Omental fat pad (tissue), 4 donors: Measurements from ENCODE around the gene LDLRAD3. TPM values are rescaled to one million over a fixed set of nuclear protein-coding genes. Genes with fewer than 3 reads are reported as not detected.
"Not testable (repeated sequence)": the region's sequence is repeated elsewhere in the genome, so short reads cannot be mapped to it uniquely, and the experiment has no call there.

ENCODE experiments used
- ATAC-seq: fragments of 150-250 bp; one replicate; pipeline ENCODE4 v1.9.1; 2016; ENCODE audit warnings: mild to moderate bottlenecking, moderate library complexity; ENCODE audit not compliant: low FRiP score
- DNase-seq: peaks from one replicate; pipeline ENCODE4 v3.0.0-alpha.2; 2019; ENCODE audit warnings: low spot score
- total RNA-seq, 4 donors: library from RNA; depleted of rRNA; stranded (reverse); fragments of >200 nt; gene quantifications; one replicate each; pipeline ENCODE4 v1.1.0, GENCODE V29; 2016
- TF ChIP-seq, protein P1 (sequence below), 3 donors: fragments of 450-650 bp; IDR thresholded peaks; one replicate each; pipeline ENCODE4 v1.5.1; 2016 to 2017; ENCODE audit warnings: antibody characterized with exemption in 3 of 3, mild to moderate bottlenecking in 3 of 3, moderate library complexity in 2 of 3

The LDLRAD3 gene
- total RNA-seq, 4 donors from 2014 or later = 15.6 to 70.2 (median 25.7) TPM

DNA sequence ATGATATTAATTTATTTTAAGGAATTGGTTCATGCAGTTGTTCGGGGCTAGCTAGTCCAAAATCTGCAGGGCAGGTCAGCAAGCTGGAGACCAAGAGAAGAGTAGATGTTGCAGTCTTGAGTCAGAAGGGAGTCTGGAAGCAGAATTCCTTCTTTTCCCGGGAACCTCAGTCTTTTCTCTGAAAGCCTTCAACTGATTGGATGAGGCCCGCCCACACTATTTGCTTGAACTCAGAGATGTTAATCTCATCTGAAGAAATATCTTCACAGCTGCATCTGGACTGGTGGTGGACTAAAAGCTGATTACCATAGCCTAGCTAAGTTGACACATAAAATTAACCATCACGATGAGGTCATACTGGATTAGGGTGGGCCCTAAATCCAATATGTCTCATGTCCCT is 223.2 kb downstream of the LDLRAD3 start:
- TF ChIP-seq, protein P1, sequence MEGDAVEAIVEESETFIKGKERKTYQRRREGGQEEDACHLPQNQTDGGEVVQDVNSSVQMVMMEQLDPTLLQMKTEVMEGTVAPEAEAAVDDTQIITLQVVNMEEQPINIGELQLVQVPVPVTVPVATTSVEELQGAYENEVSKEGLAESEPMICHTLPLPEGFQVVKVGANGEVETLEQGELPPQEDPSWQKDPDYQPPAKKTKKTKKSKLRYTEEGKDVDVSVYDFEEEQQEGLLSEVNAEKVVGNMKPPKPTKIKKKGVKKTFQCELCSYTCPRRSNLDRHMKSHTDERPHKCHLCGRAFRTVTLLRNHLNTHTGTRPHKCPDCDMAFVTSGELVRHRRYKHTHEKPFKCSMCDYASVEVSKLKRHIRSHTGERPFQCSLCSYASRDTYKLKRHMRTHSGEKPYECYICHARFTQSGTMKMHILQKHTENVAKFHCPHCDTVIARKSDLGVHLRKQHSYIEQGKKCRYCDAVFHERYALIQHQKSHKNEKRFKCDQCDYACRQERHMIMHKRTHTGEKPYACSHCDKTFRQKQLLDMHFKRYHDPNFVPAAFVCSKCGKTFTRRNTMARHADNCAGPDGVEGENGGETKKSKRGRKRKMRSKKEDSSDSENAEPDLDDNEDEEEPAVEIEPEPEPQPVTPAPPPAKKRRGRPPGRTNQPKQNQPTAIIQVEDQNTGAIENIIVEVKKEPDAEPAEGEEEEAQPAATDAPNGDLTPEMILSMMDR (IDR thresholded peaks at IDR 0.05) = no peak

DNA sequence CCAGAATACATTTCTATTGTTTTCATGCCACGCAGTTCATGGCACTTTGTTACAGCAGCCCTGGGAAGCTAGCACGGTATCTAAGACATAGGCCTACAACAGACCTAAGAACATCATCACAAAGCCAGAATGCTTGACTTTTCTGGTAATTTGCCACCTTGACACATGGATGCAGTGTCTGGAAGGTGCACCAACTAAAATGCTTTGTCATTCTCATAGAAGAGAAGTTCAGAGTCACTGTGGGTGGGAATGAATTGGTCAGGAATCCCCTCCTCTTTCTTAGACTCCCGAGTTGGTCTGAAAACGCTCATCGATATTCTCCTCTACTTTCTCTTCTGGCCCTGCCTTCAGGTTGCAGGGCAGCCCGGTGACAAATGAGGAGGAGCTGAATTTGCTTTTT is 223.9 kb downstream of the LDLRAD3 start:
- TF ChIP-seq, protein P1 (IDR thresholded peaks at IDR 0.05) = no peak
- DNase-seq (no peak), ATAC-seq (no peak)

More for the DNA sequence above, 223.2 kb downstream of the LDLRAD3 start:
- DNase-seq (no peak), ATAC-seq (no peak)

DNA sequence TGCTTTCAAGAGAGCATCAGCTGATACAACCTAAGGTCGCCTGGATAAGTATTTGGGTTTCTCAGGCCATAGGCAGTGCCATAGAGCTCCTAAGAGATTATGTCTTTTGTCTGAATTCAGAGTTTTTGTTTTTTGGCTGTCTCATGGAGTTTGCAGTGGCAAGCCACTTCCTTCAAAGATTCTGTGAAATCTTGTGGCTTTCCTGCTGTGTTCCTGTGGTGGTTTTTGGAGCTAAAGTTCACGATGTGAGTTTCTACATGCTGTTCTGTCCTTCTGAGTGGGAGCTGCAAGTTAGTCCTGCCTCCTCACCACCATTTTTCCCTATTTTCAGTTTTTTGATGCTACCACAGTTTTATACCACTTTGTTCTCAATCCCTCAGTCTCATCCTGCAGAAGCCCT is 234.0 kb downstream of the LDLRAD3 start:
- no peak for ATAC-seq

DNA sequence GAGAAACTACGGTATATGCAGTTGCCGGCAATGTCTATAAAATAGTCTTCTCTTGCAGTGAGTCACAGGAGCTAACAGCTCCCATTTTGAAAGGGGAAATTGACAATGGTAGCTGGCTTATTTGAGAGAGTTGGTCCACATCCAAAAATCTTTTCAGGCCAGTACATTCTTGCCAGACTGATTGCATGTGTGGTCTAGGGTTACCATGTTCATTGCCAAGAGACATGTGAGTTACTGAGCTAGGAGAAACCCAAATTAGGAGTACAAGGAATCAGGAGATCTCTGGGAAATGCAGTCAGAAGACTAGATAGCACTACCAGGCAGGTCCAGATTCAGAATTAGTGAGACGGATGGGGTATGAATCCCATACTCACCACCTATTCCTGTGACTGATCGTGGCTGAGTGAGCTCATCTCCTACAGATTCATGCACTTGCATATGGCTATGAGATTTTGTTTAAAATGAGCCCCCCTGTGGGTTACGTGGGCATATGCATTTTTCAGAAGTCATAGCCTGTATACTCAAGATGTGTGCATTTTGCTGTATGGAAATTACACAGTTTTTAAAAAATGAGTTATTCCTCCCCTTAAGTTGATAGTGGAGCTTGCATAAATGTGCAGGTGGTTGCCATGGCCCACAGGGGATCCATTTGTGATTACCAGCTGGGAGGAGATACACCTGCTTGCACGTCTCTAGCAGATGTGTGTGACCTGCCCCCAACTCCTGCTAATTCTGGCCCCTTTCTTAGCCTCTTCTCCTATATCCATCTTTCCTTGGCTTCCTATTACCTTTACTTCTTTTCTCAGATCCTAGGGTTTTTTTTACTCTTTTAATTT is 242.7 kb downstream of the LDLRAD3 start:
- no peak for DNase-seq
- ATAC-seq = peak; percentile 76
- TF ChIP-seq, protein P1 (IDR thresholded peaks at IDR 0.05) = no peak

More for the DNA sequence above, 234.0 kb downstream of the LDLRAD3 start:
- TF ChIP-seq, protein P1 (IDR thresholded peaks at IDR 0.05) = no peak
- no peak for DNase-seq

DNA sequence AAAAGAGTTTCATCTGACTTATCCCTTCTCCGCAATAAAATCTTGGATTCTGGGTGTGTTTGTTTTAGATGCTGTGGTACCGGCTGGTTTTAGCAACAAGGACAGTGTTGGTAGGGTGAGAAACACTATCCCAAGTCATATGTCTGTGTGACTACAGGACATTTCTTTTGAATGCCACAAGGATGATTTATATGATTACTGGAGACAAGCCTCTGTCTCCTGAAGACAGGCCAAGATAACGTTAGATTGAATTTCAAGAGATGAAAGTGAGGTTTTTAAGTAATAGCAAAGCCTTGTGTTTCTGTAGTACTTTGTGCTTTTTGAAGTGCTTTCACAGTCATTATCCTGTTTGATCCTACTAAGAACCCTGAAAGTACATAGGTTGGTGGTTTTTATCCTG is 243.8 kb downstream of the LDLRAD3 start:
- TF ChIP-seq, protein P1 (IDR thresholded peaks at IDR 0.05) = no peak
- no peak for ATAC-seq
- DNase-seq = no peak

DNA sequence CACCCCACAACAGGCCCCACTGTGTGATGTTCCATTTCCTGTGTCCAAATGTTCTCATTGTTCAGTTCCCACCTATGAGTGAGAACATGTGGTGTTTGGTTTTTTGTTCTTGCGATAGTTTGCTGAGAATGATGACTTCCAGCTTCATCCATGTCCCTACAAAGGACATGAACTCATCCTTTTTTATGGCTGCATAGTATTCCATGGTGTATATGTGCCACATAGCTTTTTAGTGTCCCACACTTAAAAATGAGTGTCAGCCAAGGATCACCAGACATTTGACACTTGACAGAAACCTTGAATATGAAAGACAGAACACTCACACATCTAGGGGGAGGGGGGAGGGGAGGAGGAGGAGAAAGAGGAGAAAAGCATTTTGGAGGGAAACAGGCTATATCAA is 245.9 kb downstream of the LDLRAD3 start:
- not testable (repeated sequence) for DNase-seq

DNA sequence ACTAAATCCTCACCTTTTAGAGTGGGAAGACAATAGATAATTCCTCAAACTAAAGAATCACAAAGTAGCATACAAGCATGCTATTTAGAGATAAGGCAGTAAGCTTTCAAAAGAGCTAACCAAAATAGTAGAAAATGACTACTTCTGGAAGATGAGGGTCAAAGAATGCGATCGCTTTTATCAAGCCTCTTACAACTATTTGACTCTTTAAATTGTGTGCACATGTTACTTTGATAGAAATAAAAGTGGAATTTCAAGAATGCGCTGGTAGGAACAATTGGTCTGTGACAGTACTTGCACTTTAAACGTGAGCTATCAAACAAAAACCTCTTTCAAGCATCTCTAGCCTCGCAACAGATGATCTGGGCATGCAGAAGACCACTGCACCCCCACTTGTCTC is 248.1 kb downstream of the LDLRAD3 start:
- no peak for DNase-seq
- ATAC-seq = no peak

More for the DNA sequence above, 245.9 kb downstream of the LDLRAD3 start:
- ATAC-seq = not testable (repeated sequence)

More for the DNA sequence above, 248.1 kb downstream of the LDLRAD3 start:
- TF ChIP-seq, protein P1 (IDR thresholded peaks at IDR 0.05) = no peak
